ENCODE data around the gene DLL4.

DNA sequence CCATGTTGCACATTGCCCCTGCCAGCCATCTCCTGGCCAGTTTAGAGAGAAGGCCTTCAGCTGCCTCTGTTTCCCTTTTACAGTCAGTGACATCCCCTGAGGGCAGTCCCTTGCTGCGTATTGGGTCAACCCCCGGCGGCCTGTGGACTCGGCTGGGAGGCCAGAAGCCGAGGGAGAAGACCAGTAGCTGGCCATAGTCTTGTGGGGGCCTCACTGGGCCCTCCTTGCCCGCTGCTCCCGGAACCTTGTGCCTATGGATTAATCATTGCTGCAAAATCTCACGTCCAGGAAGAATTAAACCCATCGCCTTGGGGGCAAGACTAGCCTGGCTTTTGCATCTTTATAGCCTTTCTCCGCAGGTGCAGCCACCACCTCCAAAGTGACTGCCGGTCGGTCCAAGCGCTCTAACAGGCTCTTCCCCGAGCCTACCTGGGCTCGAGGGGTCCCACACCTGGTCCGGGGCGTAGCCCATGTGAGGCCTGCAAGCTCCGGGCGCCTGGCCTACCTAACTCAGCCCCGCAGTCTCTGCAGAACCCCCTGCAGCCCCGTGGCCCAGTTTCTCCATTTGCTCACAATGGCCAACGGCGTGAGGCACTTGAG lies 23.3 kb downstream of the DLL4 start:
- TF ChIP-seq, protein P1, sequence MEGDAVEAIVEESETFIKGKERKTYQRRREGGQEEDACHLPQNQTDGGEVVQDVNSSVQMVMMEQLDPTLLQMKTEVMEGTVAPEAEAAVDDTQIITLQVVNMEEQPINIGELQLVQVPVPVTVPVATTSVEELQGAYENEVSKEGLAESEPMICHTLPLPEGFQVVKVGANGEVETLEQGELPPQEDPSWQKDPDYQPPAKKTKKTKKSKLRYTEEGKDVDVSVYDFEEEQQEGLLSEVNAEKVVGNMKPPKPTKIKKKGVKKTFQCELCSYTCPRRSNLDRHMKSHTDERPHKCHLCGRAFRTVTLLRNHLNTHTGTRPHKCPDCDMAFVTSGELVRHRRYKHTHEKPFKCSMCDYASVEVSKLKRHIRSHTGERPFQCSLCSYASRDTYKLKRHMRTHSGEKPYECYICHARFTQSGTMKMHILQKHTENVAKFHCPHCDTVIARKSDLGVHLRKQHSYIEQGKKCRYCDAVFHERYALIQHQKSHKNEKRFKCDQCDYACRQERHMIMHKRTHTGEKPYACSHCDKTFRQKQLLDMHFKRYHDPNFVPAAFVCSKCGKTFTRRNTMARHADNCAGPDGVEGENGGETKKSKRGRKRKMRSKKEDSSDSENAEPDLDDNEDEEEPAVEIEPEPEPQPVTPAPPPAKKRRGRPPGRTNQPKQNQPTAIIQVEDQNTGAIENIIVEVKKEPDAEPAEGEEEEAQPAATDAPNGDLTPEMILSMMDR (IDR thresholded peaks at IDR 0.05) = no peak
- TF ChIP-seq POLR2A (IDR thresholded peaks at IDR 0.05) = no peak

Measured in Peyer's patch (tissue), 4 donors.